ENCODE results near the gene ALOX5AP. TPM values are rescaled to one million over a fixed set of nuclear protein-coding genes. Genes with fewer than 3 reads are reported as not detected.

Gene ALOX5AP
- total RNA-seq = 10 to 100 TPM; 27.5 to 69.9 TPM

DNA sequence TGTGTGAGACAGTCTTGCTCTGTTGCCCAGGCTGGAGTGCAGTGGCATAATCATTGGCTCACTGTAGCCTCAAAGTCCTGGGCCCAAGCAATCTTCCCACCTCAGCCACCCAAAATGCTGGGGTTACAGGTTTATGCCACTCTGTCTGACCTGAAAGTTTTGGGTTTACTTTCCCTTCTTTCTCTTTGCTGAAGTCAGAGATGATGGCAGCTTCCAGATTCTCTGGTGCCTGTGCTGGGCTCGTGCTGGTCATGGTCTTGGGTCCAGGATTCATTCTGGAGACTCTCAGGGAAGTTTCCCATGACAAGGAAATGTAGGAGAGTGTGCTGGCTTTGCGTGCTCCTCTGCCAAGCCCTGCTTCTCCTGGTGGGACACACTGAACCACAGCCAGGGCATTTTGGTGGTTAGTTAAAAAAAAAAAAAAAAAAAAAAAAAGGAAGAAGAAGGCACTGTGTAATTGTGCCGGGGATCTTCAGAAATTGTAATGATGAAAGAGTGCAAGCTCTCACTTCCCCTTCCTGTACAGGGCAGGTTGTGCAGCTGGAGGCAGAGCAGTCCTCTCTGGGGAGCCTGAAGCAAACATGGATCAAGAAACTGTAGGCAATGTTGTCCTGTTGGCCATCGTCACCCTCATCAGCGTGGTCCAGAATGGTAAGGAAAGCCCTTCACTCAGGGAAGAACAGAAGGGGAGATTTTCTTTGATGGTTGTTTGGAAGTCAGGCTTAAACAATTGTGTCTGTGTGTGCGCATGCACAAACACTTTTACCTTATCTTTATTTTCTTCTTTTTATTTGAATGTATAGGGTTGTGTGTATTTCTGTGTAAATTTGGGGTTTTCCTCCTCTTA, at the start of gene ALOX5AP:
Gene ALOX5AP (plus strand): TSS at position 519 of the 847 bp plus-strand sequence. CDS start 63 bp downstream, at position 582.
- Histone ChIP-seq H3K36me3 (no peaks in the 10 kb centered on the region), H3K9me3 (no peaks in the 10 kb centered on the region), H3K4me3 (peak within 1 kb of the TSS; percentile 52), H3K27ac (no peak within 1 kb of the TSS), H3K27me3 (replicated peaks; ENCODE audit: insufficient read depth) (no peaks in the 10 kb centered on the region), H3K4me1 (ENCODE audit: control insufficient read depth in 1 of 2, low read depth in 2 of 2) (peaks cover 0 to 14% of the 10 kb centered on the region in 2 donors)
- ATAC-seq (ENCODE audit: insufficient number of reproducible peaks, low FRiP score, low read depth) (no peak), DNase-seq (ENCODE audit: low spot score) (no peak)
- TF ChIP-seq CTCF (IDR thresholded peaks at IDR 0.05) = no peak

DNA sequence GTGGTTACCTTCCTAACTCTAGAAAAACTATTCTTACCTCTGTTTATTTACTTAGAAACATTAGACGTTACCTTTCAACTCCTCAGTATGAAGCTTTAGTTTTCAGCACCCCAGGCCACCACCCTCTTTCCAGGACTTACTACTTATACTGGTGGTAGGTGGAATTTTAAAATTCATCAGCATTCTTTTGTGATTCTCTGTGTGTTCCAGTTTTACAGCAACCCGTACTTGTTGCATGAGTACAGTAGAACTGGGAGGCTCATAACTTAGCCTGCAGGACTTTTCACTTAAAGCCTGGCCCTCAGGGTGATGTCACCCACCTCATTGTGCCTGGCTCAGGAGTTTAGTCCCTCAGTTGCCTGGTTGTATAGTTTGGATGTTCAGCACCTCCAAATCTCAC, 49.4 kb upstream of the ALOX5AP start:
- peaks cover 0 to 12% of the 10 kb centered on the region in 2 donors for H3K4me1 ChIP-seq (ENCODE audit: control insufficient read depth in 1 of 2, low read depth in 2 of 2)
- DNase-seq (ENCODE audit: low spot score) = no peak
- no peaks in the 10 kb centered on the region for H3K27me3 ChIP-seq (replicated peaks; ENCODE audit: insufficient read depth)
- H3K36me3 ChIP-seq = no peaks in the 10 kb centered on the region
- no peak for ATAC-seq (ENCODE audit: insufficient number of reproducible peaks, low FRiP score, low read depth)
- no peak overlapping the region for H3K4me3 ChIP-seq
- no peak for TF ChIP-seq CTCF (IDR thresholded peaks at IDR 0.05)
- no peak overlapping the region for H3K27ac ChIP-seq
- no peaks in the 10 kb centered on the region for H3K9me3 ChIP-seq

- no peak for ATAC-seq (ENCODE audit: insufficient number of reproducible peaks, low FRiP score, low read depth)
- no peak overlapping the region for H3K4me3 ChIP-seq
Measured at GRCh38 chr13:30687601-30688000, 47.7 kb upstream of the ALOX5AP start.

GRCh38 chr13:30689752-30690151, 45.6 kb upstream of the ALOX5AP start:
- DNase-seq (ENCODE audit: low spot score) (no peak), ATAC-seq (ENCODE audit: insufficient number of reproducible peaks, low FRiP score, low read depth) (no peak)
- Histone ChIP-seq H3K36me3 (no peaks in the 10 kb centered on the region), H3K4me3 (peak overlapping the region; percentile 64), H3K27ac (peak overlapping the region in 1 of 2 donors; percentile 32), H3K9me3 (no peaks in the 10 kb centered on the region), H3K4me1 (ENCODE audit: control insufficient read depth in 1 of 2, low read depth in 2 of 2) (peaks cover 0 to 12% of the 10 kb centered on the region in 2 donors), H3K27me3 (replicated peaks; ENCODE audit: insufficient read depth) (no peaks in the 10 kb centered on the region)
- no peak for TF ChIP-seq CTCF (IDR thresholded peaks at IDR 0.05)

More at GRCh38 chr13:30687601-30688000, 47.7 kb upstream of the ALOX5AP start:
- no peaks in the 10 kb centered on the region for H3K36me3 ChIP-seq
- no peak for TF ChIP-seq CTCF (IDR thresholded peaks at IDR 0.05)
- peaks cover 0 to 12% of the 10 kb centered on the region in 2 donors for H3K4me1 ChIP-seq (ENCODE audit: control insufficient read depth in 1 of 2, low read depth in 2 of 2)
- no peaks in the 10 kb centered on the region for H3K27me3 ChIP-seq (replicated peaks; ENCODE audit: insufficient read depth)
- no peak overlapping the region for H3K27ac ChIP-seq
- H3K9me3 ChIP-seq = no peaks in the 10 kb centered on the region
- DNase-seq (ENCODE audit: low spot score) = no peak

- ATAC-seq (ENCODE audit: insufficient number of reproducible peaks, low FRiP score, low read depth) (peak; percentile 83), DNase-seq (ENCODE audit: low spot score) (no peak)
- H3K4me3 ChIP-seq = peak overlapping the region; percentile 64
- H3K27me3 ChIP-seq (replicated peaks; ENCODE audit: insufficient read depth) = no peaks in the 10 kb centered on the region
- H3K36me3 ChIP-seq = no peaks in the 10 kb centered on the region
- no peaks in the 10 kb centered on the region for H3K9me3 ChIP-seq
- peak overlapping the region; percentile 32 to 49 for H3K27ac ChIP-seq
- TF ChIP-seq CTCF (IDR thresholded peaks at IDR 0.05) = no peak
- H3K4me1 ChIP-seq (ENCODE audit: control insufficient read depth in 1 of 2, low read depth in 2 of 2) = peaks cover 0 to 12% of the 10 kb centered on the region in 2 donors
Measured at GRCh38 chr13:30690282-30691188, 44.8 kb upstream of the ALOX5AP start.
